OCI-M2 (cell line): ENCODE measurements around the gene PIGN.

ENCODE experiments used
- DNase-seq: peaks from one replicate; lab custom pipeline; 2025; ENCODE audit not compliant: unreplicated experiment; lab: John Stamatoyannopoulos, UW

PIGN gene

DNA sequence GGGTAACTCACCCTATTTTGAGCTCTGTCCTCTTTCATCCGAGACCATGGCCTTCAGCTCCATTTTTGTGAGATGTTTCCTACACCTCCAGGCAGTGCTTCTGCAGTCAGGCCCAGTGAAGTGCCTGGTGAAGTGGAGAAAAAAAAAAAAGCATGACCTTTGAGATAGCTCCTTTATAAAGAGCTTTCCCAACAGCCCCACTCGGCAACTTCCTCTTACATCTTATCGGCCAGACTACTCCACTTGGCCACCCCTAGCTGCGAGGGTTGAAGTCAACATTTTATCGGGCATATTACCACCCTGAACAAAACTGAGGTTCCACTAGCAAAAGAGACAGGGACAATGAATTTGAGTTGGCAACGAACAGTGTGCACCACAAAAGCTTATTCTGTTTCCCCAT is 169.2 kb downstream of the PIGN start:
- no peak for DNase-seq

DNA sequence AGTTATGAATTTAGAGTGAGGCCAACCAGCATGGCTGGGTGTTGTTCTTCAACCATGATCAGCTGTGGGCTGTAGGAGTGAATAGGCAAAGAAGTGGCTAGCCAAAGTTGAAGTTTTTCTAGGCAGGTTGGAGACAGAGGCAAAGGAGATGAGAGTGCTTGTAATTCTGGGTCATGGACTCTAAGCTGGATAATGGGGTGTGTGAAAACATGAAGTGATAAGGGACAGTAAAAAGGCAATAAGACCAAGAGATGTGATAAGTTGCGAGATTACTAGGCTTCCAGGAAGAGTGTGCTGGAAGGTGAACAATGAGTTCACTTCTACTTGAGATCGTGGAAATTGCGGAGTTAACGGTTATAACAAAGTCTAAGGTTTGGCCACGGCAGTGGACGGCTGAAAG is 175.4 kb downstream of the PIGN start:
- DNase-seq, result no peak

DNA sequence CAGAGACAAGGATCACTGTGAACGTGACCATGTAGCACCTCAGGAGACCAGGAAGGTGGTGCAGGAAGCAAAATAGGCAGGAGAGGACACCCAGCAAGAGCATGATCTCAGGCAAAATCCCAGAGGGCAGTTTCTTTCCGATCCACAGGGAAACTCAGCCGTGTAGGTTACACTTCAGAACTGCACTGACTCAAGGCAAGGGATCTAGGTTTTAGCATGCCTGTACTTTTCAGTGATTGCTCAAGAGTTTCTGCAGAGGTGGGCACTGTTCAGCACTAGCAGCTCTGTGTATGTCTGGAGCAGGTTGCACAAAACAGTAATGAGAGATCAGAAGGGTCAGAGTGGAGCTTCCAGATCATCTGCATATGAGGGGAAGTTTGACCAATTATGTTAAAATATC is 177.3 kb downstream of the PIGN start:
- DNase-seq, result no peak

DNA sequence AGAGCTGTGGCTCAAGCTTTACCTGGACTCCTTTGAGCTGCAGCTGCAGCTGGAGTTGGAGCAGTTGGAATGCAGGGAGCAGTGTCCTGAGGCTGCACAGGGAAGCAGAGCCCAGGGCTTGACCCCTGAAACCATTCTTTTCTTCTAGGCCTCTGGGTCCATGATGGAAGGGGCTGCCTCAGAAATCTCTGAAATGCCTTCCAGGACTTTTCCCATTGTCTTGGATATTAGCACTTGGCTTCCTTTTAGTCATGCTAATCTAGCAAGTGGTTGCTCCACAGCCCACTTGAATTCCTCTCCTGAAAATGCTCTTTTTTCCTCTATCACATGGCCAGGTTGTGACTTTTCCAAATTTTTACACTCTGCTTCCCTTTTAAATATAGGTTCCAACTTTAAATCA is 185.5 kb downstream of the PIGN start:
- DNase-seq, result no peak

DNA sequence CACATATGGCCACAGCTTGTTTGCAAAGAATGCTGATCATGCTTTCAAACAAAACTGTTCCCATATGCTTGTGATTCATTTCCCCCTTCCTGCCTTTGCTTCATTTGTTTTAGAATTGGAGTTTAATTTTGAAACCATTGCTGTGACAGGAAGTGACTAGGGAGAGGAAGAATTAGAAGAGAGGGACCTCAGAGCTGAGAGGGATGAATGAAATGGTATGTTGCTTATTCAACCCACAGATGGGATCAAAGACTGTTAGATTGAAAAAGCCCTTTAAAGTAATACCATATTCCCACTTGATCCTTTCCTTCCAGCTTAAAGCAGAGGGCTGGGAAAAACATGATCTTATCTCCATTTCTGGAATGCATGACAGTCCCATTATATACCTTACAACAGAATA is 187.9 kb downstream of the PIGN start:
- no peak for DNase-seq

DNA sequence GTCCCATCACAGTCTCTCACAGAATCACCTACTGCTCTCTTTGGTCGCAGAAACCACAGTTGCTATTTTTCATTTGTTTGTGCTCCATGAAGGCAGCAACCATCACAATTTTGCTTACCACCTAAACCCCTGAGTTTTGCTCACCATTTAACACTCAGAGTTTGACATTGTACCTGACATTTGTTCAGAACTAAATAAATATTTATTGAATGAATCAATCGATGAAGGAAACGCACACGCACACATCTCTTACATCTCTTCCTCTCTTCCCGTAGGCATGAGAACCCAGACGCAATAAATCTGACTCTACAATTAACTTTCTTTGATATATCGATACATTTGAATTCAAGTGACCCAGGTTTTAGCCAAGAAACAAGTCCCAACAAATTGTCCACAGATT is 188.5 kb downstream of the PIGN start:
- DNase-seq, result no peak

DNA sequence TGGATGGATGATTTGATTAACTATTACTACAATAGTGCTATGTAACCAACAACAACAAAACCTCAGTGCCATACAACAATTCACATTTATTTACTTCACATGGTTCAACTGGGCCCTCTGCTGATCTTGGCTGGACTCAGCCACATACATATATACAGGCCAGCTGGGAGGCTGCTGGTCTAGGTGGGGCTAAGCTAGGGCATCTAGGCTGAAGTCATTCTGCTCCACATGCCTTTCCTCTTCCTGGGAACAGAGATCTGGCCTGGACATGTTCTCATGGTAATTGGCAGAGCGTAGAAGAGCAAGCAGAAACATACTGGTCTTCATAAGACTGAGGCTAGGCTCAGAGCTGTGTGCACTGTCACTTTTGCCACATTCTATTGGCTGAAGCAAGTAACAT is 191.2 kb downstream of the PIGN start:
- no peak for DNase-seq

DNA sequence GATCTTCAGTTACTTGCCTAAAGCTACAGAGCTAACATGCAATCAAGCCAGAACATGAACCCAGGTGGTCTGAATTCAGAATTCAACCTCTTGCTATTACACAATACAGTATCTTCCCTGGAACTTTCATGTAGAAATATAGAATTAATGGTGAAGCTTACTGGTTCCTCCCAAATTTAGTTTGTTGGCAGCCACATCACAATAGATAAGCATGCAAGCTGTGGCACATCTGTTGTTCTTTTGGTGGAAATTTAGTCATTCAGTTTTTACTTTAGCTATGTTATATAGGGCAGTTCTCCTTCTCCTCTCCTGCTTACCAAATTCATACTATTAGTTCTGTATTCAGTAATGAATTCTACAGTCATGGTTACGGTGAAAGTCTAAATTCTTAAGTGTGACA is 193.0 kb downstream of the PIGN start:
- DNase-seq, result no peak

DNA sequence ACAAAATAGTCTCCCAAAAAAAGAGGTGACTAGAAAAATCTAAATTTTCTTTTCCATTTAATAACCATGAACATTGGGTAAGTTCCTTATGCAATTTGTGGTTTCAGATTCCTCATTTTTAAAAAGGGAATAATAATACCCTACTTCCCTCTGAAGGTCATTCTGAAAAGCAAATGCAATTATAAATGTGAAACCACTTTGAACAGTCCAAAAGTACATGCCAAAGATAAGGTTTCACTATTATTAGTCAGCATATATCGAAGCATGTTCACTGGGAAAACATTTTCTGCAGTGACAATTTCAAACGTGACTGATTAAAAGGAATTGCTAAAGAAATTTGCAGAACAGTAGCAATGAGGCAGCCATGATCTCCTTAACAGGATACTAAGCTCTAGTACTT is 193.9 kb downstream of the PIGN start:
- no peak for DNase-seq

DNA sequence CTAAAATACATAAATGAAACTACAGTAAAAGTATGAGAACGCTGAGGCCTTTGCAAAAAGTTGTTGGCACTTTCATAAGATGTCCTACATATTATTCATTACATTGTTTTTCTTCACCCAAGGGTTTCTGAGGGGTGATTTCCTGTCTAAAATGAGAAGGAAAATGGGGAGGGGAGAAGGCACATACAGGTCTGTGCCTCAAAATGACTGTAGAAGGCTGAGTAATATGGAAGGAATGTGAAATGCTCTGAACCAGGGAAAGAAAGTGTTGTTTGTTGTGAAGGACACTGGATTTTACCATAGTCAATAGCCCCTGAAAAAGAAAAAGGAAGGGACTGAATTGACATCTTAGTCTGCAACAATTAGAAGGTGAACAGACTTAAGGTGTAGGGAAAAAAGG is 194.6 kb downstream of the PIGN start:
- no peak for DNase-seq

DNA sequence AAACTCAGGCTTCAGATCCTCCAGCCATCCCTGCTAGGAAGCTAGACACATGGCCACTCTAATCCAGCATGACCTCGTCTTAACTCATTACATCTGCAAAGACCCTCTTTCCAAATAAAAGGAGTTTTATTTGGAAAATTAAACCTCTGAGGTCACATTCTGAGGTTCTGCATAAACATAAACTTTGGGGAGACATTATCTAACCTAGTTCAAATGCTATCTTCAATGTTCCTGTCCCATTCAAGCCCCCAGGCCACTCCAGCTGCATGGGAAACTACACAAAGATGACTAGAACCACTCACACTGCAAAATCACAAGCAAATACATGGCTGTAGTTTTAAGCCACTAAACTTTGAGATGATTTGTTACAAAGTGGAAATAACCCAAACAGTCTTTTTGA is 195.0 kb downstream of the PIGN start:
- DNase-seq, result no peak

DNA sequence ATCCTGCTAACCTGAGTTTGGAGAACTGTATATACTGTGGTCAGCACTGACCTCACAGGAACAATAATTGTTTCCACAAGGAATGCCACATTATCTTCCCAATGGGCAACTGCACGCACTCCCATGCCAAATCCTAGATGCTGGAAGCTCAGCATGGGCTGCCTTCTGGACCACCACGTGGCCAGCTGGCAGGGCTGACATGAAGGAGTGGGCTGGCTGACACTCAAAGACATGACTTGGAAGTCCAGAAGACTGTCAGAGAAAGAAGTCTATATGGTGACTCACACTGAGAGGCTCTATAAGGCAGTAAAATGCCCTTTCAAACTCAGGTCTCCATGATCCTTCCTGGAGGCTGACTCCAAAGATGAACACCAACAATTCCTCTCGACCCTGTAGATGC is 195.7 kb downstream of the PIGN start:
- DNase-seq, result no peak
